NOMO-1 treated with dmso at 0.1 percent for 144 hours (cell line): Measurements from ENCODE around the gene DIPK2B.

ENCODE experiments used
- DNase-seq: peaks from one replicate; lab custom pipeline; 2025; ENCODE audit not compliant: unreplicated experiment; lab: John Stamatoyannopoulos, UW

DIPK2B gene

GRCh38 chrX:45164021-45164621, 36.6 kb downstream of the DIPK2B start:
- no peak for DNase-seq

- no peak for DNase-seq
Measured at GRCh38 chrX:45157647-45158046, 43.0 kb downstream of the DIPK2B start.

- no peak for DNase-seq
Measured at GRCh38 chrX:45154462-45154861, 46.2 kb downstream of the DIPK2B start.

- no peak for DNase-seq
Measured at GRCh38 chrX:45154033-45154360, 46.7 kb downstream of the DIPK2B start.
